Raji (cell line): ENCODE data around the gene MROH2B.

ENCODE experiments used
- POLR2A ChIP-seq: IDR thresholded peaks from 2 replicates; pipeline ENCODE4 v1.6.1; 2011; ENCODE audit warnings: low read depth, low read length, control low read depth; ENCODE audit not compliant: insufficient read depth

The MROH2B gene

GRCh38 chr5:41065691-41066335 lies 5.3 kb downstream of the MROH2B start:
- no peak for TF ChIP-seq POLR2A

GRCh38 chr5:41057940-41058339 lies 13.2 kb downstream of the MROH2B start:
- TF ChIP-seq POLR2A: no peak

DNA sequence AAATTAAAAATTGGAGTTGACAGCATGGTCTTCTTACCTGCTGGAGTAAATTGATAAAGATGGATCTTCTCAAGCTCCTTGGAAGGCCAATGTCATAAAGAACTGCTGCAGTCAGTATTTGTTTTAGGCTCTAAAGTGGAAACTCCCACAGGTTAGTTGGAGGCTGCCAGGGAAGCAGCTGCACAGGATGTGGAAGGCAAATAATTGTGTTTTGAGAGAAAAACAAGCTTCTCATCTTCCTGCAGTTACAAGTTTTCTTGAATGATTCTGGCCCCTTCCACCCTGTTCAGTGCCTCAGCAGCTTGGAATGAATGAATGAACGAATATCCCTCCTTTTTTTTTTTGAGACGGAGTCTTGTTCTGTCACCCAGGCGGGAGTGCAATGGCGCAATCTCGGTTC lies 13.9 kb downstream of the MROH2B start:
- no peak for TF ChIP-seq POLR2A

- TF ChIP-seq POLR2A: no peak
Measured at GRCh38 chr5:41048986-41049385, 22.2 kb downstream of the MROH2B start.

GRCh38 chr5:41043109-41043747 lies 27.9 kb downstream of the MROH2B start:
- no peak for TF ChIP-seq POLR2A

DNA sequence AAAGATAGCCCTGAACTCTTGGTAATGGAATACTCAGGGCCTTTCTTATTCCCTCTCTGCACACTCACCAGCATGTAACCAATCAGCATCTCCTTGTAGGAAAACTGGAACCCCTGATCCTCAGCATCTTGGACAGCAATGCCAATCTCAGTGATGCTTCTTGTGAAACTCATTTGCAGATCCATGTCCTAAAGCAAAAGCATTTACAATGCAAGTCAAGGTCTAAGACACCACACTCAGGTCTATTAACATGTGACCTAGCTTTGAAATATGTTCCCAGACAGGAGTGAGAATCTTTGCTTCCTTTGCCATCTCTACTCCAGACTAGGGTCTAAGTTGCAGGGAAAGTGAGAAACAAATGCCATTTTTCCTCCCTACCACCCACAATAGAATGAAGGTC lies 38.2 kb downstream of the MROH2B start:
- TF ChIP-seq POLR2A: no peak

- TF ChIP-seq POLR2A: no peak
Measured at GRCh38 chr5:41012318-41012717, 58.8 kb downstream of the MROH2B start.

DNA sequence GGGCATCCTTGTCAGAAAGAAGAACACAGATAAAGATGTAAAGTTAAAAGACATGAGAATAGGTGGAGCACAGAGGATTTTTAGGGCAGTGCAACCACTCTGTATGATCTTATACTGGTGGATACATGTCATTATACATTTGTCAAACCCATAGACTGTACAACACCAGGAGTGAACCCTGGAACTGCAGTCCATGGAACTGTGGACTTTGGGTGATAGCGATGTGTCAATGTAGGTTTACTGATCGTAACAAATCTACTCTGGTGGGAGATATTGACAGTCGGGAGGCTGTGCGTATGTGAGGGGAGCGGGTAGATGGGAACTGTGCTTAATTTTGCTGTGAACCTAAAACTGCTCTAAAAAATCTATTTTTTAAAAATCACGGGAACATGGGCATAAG lies 60.6 kb downstream of the MROH2B start:
- no peak for TF ChIP-seq POLR2A

- no peak for TF ChIP-seq POLR2A
Measured at GRCh38 chr5:41009232-41009631, 61.9 kb downstream of the MROH2B start.

- no peak for TF ChIP-seq POLR2A
Measured at GRCh38 chr5:41004931-41005330, 66.2 kb downstream of the MROH2B start.

DNA sequence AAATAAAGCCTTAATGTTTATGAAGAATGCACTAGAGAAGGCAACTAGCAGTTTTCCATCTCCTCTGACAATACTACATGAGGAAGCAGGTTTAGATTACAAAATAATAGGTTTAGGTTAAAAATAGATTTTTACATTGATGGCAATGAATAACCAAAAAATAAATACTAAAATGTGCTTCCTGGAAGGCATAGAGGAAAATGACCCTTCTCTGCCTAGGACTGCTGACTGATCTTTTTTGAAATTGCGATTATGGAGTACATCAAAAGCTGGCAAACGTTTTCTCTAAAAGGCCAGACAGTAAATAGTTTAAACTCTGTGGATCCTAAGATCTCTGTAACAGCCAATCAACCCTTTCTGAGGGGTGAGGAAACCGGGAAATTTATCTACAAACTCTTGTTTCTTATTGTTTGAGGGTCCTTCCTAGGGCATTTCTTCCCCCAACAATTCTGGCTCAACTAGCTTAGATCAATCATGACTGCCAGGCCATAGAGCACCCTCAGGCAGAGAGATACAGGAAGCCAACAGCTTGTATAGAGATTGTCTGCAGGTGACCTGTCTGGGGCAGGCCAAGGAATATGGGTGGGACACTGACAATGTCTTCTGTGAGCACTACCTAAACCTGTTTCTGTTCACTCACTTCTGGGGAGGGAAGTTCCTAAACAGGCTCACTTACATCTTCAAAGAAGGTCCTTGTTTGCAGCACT lies 67.3 kb downstream of the MROH2B start:
- TF ChIP-seq POLR2A: no peak

- TF ChIP-seq POLR2A: no peak
Measured at GRCh38 chr5:40999966-41000365, 71.2 kb downstream of the MROH2B start.

- no peak for TF ChIP-seq POLR2A
Measured at GRCh38 chr5:40999142-40999541, 72.0 kb downstream of the MROH2B start.

DNA sequence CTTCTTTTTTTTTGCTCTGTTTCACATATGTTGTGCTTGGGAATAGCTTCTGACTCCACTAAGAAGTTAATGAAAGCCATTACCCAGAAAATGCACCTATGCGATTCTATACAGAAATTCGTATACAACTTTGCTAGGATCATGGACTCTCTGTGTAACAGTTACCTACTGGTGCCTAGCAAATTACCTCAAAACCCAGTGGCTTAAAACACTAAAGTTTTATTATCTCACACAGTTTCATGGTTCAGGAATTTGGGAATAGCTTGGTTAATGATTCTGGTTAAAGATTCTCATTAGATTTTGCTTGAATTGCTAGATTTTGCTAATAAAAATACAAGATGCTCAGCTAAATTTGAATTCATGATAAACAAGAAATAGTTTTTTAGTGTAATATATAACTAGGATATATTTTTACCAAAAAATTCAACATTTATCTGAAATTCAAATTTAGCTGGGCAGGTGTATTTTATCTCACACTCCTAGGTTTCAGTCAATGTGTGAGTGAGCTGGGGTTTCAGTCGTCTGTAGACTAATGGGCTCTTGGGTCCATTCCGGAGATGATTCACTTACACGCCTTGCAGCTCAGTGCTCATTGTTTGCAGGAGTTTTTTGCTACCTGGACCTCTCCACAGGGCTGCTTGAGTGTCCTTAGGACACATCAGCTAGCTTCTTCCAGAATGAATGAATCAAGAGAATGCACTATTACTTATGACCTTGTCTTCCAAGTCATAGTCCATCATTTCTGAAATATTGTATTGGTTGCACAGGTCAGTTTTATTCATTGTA lies 75.1 kb downstream of the MROH2B start:
- TF ChIP-seq POLR2A: no peak

DNA sequence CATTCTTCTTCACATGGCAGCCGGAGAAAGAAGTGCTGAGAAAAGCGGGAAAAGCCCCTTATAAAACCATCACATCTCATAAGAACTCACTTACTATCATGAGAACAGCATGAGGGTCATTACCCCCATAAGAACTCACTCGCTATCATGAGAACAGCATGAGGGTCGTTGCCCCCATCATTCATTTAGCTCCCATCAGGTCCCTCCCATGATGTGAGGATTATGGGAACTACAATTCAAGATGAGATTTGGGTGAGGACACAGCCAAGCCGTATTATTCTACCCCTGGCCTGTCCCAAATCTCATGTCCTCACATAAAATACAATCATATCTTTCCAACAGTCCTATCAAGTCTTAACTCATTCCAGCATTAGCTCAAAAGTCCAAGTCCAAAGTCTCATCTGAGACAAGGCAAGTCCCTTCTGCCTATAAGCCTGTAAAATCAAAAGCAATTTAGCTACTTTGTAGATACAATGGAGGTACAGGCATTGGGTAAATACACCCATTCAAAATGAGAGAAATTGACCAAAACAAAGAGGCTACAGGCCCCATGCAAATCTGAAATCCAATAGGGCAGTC lies 79.1 kb downstream of the MROH2B start:
- no peak for TF ChIP-seq POLR2A
